WTC11 (cell line): ENCODE data around the gene ACVR1. TPM values are rescaled to one million over a fixed set of nuclear protein-coding genes. Genes with fewer than 3 reads are reported as not detected.

Experiments used
- ATAC-seq: fragments of 200-7000 bp; cut with Tn5 transposase; 2 replicates; pipeline ENCODE4 v1.10.0; 2021; ENCODE audit warnings: mild to moderate bottlenecking, moderate library complexity
- CTCF ChIA-PET: fragments of 300-600 bp; sonication (Branson Sonifier 250); formaldehyde crosslinking; loops from one replicate; lab custom pipeline; 2021; ENCODE audit warnings: antibody characterized with exemption; lab: Charles Lee
- POLR2A ChIA-PET: fragments of 350-600 bp; sonication (Branson Sonifier 250); formaldehyde crosslinking; loops from one replicate; lab custom pipeline; 2021; ENCODE audit warnings: antibody characterized with exemption; lab: Charles Lee
- DNase-seq: peaks from one replicate; pipeline ENCODE4 v3.0.0; 2021; ENCODE audit warnings: low spot score
- H3K27ac Mint-ChIP-seq: 2 replicates; pipeline ENCODE4 v1.8.0; 2021; ENCODE audit warnings: mixed read lengths
- H3K27me3 Mint-ChIP-seq: 2 replicates; pipeline ENCODE4 v1.8.0; 2021; ENCODE audit warnings: low read depth, mild to moderate bottlenecking, moderate library complexity, mixed read lengths
- H3K36me3 Mint-ChIP-seq: 2 replicates; pipeline ENCODE4 v1.8.0; 2021; ENCODE audit warnings: mixed read lengths
- H3K4me1 Mint-ChIP-seq: 2 replicates; pipeline ENCODE4 v1.8.0; 2022; ENCODE audit warnings: mixed read lengths
- H3K4me3 Mint-ChIP-seq: 2 replicates; pipeline ENCODE4 v1.8.0; 2021; ENCODE audit warnings: mild to moderate bottlenecking, moderate library complexity, mixed read lengths
- H3K9me3 Mint-ChIP-seq: 2 replicates; pipeline ENCODE4 v1.8.0; 2021; ENCODE audit warnings: mixed read lengths
- AFF4 ChIP-seq: sonication (generic); formaldehyde crosslinking; IDR thresholded peaks from 2 replicates; pipeline ENCODE4 v1.8.1; 2023; ENCODE audit warnings: mild to moderate bottlenecking, missing genetic modification reagents, borderline replicate concordance
- ATF2 ChIP-seq: sonication (generic); formaldehyde crosslinking; IDR thresholded peaks from 2 replicates; pipeline ENCODE4 v1.8.1; 2022; ENCODE audit warnings: low read depth, missing genetic modification reagents, borderline replicate concordance
- CREM ChIP-seq: sonication (generic); formaldehyde crosslinking; IDR thresholded peaks from 2 replicates; pipeline ENCODE4 v1.8.1; 2022; ENCODE audit warnings: mild to moderate bottlenecking, missing genetic modification reagents, moderate library complexity
- E2F5 ChIP-seq: sonication (generic); formaldehyde crosslinking; IDR thresholded peaks from 2 replicates; pipeline ENCODE4 v1.8.1; 2022; ENCODE audit warnings: mild to moderate bottlenecking, moderate library complexity, missing genetic modification reagents
- ELF4 ChIP-seq: sonication (generic); formaldehyde crosslinking; IDR thresholded peaks from 2 replicates; pipeline ENCODE4 v1.8.1; 2022; ENCODE audit warnings: low read depth, mild to moderate bottlenecking, moderate library complexity, missing genetic modification reagents
- EMX1 ChIP-seq: fragments of 250-450 bp; sonication (Bioruptor Pico); IDR thresholded peaks from 2 replicates; pipeline ENCODE4 v1.8.0; 2021; ENCODE audit warnings: mild to moderate bottlenecking
- IRF1 ChIP-seq: sonication (generic); formaldehyde crosslinking; IDR thresholded peaks from 2 replicates; pipeline ENCODE4 v1.8.0; 2023; ENCODE audit warnings: missing genetic modification reagents
- JAZF1 ChIP-seq: fragments of 250-450 bp; sonication (Bioruptor Pico); IDR thresholded peaks from 2 replicates; pipeline ENCODE4 v1.9.0; 2021; ENCODE audit warnings: moderate library complexity, mild to moderate bottlenecking, inconsistent platforms
- JUN ChIP-seq: sonication (generic); formaldehyde crosslinking; IDR thresholded peaks from 2 replicates; pipeline ENCODE4 v1.8.0; 2023; ENCODE audit warnings: mild to moderate bottlenecking, missing genetic modification reagents
- MXD4 ChIP-seq: fragments of 250-450 bp; sonication (Bioruptor Pico); IDR thresholded peaks from 2 replicates; pipeline ENCODE4 v1.8.0; 2021; ENCODE audit warnings: mild to moderate bottlenecking, moderate library complexity, borderline replicate concordance
- NR2C2 ChIP-seq: sonication (generic); formaldehyde crosslinking; IDR thresholded peaks from 2 replicates; pipeline ENCODE4 v1.8.0; 2022; ENCODE audit warnings: mild to moderate bottlenecking, missing genetic modification reagents
- NR3C1 ChIP-seq: sonication (generic); formaldehyde crosslinking; conservative IDR thresholded peaks from 2 replicates; pipeline ENCODE4 v1.8.1; 2023; ENCODE audit warnings: low read depth, mild to moderate bottlenecking, missing genetic modification reagents
- SP1 ChIP-seq: sonication (generic); formaldehyde crosslinking; conservative IDR thresholded peaks from 2 replicates; pipeline ENCODE4 v1.8.1; 2022; ENCODE audit warnings: missing genetic modification reagents
- TCF7 ChIP-seq: sonication (generic); formaldehyde crosslinking; IDR thresholded peaks from 2 replicates; pipeline ENCODE4 v1.8.0; 2022; ENCODE audit warnings: mild to moderate bottlenecking, low read depth, missing genetic modification reagents, moderate library complexity
- ZNF138 ChIP-seq: sonication (generic); formaldehyde crosslinking; conservative IDR thresholded peaks from 2 replicates; pipeline ENCODE4 v1.8.1; 2022; ENCODE audit warnings: mild to moderate bottlenecking, moderate library complexity, missing genetic modification reagents
- ZNF512 ChIP-seq: sonication (generic); formaldehyde crosslinking; IDR thresholded peaks from 2 replicates; pipeline ENCODE4 v1.8.1; 2022; ENCODE audit warnings: missing genetic modification reagents, borderline replicate concordance
- total RNA-seq: library from RNA; stranded (reverse); gene quantifications from 3 replicates; pipeline ENCODE4 v1.2.3, GENCODE V29; 2021

The ACVR1 gene
- total RNA-seq, 1 experiment from 2014 or later = 19.2 TPM

- no peak overlapping the region for H3K4me3 Mint-ChIP-seq
- no peak for DNase-seq
- no peak overlapping the region for H3K27ac Mint-ChIP-seq
- ChIA-PET CTCF (interaction anchor here (1.5 kb wide), 1 partner anchor 17 kb away, joined by 3 read pairs; no protein-coding TSS in a partner anchor), POLR2A (no interaction called here)
- H3K4me1 Mint-ChIP-seq = peaks cover 59% of the 10 kb centered on the region
- no peaks in the 10 kb centered on the region; the same call in 1 of the 2 replicates for H3K27me3 Mint-ChIP-seq
- 0 out of 2 replicates have a peak, but pooled peaks cover 2% of the 10 kb centered on the region for H3K9me3 Mint-ChIP-seq
- H3K36me3 Mint-ChIP-seq = no peaks in the 10 kb centered on the region
- ATAC-seq = peak; percentile 19; the same call in 1 of the 2 replicates
- TF ChIP-seq ZNF512 (CRISPR knock-in tag) = no peak
- TF ChIP-seq NR2C2 (CRISPR knock-in tag) = no peak
- no peak for TF ChIP-seq JAZF1 (CRISPR knock-in tag)
- TF ChIP-seq ELF4 (CRISPR knock-in tag) = no peak
- TF ChIP-seq ATF2 (CRISPR knock-in tag) = no peak
- TF ChIP-seq TCF7 (CRISPR knock-in tag) = no peak
Measured at GRCh38 chr2:157893611-157894010, 17.5 kb upstream of the ACVR1 start.

GRCh38 chr2:157891643-157892041 is 15.5 kb upstream of the ACVR1 start:
- DNase-seq = no peak
- H3K36me3 Mint-ChIP-seq = no peaks in the 10 kb centered on the region
- peak overlapping the region; percentile 85 for H3K27ac Mint-ChIP-seq
- CTCF ChIA-PET = interaction anchor here (1.0 to 1.7 kb wide), 5 partner anchors 10 to 115 kb away, joined by 3 to 8 read pairs (median 4); no protein-coding TSS in a partner anchor
- no peaks in the 10 kb centered on the region; the same call in 1 of the 2 replicates for H3K27me3 Mint-ChIP-seq
- TF ChIP-seq E2F5 (CRISPR knock-in tag) (no peak), CREM (CRISPR knock-in tag) (no peak), EMX1 (CRISPR knock-in tag) (no peak), ZNF512 (CRISPR knock-in tag) (no peak)
- TF ChIP-seq, all 79 proteins: peak for 0
- 0 out of 2 replicates have a peak, but pooled peaks cover 2% of the 10 kb centered on the region for H3K9me3 Mint-ChIP-seq
- peaks cover 63% of the 10 kb centered on the region for H3K4me1 Mint-ChIP-seq
- POLR2A ChIA-PET = no interaction called here
- H3K4me3 Mint-ChIP-seq = peak overlapping the region; percentile 9
- ATAC-seq = peak; percentile 55

GRCh38 chr2:157890969-157891642 is 15.0 kb upstream of the ACVR1 start:
- POLR2A ChIA-PET = no interaction called here
- ATAC-seq = no peak; the same call in 1 of the 2 replicates
- no peak for TF ChIP-seq AFF4 (CRISPR knock-in tag)
- TF ChIP-seq ZNF138 (CRISPR knock-in tag) = no peak
- no peak for TF ChIP-seq MXD4 (CRISPR knock-in tag)
- TF ChIP-seq NR2C2 (CRISPR knock-in tag) = no peak
- no peak for TF ChIP-seq JUN
- no peak for TF ChIP-seq NR3C1
- TF ChIP-seq SP1 (CRISPR knock-in tag) = no peak
- TF ChIP-seq IRF1 = no peak
- H3K4me1 Mint-ChIP-seq = peaks cover 58% of the 10 kb centered on the region
- H3K4me3 Mint-ChIP-seq = peak overlapping the region; percentile 30
- H3K36me3 Mint-ChIP-seq = no peaks in the 10 kb centered on the region
- no peaks in the 10 kb centered on the region; the same call in 1 of the 2 replicates for H3K27me3 Mint-ChIP-seq
- peak overlapping the region; percentile 14 for H3K27ac Mint-ChIP-seq
- CTCF ChIA-PET = interaction anchor here (1.0 to 1.7 kb wide), 4 partner anchors 11 to 116 kb away, joined by 4 to 8 read pairs (median 4); no protein-coding TSS in a partner anchor
- 0 out of 2 replicates have a peak, but pooled peaks cover 2% of the 10 kb centered on the region for H3K9me3 Mint-ChIP-seq
- no peak for DNase-seq
